Measurements from ENCODE around the gene POLE.

POLE gene

DNA sequence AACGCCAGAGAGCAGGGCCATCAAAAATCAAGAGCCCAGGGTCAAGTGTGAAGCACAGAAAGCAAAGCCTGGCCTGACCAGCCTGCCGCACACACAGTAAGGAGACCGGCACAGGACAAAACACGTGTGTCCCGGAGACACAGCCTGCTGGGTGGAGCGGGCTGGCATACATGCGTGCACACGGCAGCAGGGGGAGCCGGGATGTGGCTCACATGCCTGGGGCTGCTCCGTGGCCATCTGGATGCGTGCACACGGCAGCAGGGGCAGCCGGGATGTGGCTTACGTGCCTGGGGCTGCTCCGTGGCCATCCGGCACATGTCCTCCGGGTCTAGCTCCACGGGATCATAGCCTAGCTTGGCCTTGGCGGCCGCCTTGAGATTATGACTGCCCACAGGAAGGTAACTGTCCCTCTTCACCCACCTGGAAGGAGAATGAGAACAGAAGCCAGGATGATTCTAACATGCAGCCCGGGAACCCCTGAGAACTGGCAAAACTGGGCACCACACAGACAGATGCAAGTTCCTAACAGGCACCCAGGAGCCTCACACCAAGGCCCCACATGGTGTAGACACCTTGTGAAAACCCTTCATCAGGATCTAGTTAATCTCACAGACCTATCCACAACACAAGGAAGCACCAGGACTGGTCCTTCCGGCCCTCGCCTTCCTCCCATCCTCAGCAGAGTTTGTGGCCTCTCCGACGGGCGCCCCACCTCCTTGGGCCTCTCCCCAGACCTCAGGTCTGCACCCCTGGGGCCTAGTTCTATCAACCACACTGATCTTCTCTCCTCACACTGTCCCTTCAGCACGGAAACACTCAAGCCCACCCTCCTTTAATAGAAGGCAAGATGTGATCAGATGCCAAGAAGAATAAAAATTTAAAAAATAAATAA lies 13.6 kb downstream of the POLE start:
- DNase-seq, result no peak

DNA sequence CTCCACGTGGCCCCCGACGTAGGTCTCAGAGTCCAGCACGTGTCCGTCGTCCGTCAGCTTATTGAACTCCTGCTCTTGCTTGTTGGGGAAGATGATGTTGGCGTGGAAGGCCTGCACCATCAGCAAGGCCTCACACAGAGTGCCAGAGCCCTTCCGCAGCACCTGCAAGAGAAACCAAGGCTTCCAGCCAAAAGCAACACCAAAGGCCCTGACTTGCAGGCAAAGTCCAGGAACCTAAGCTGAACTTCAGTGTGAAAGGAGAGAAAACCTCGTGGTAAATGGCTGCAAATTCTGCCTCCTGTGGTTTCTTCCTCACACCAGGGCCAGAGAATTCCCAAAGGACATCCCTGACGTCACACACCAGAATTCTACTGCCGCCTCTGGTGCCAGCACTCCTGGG lies 14.5 kb downstream of the POLE start:
- DNase-seq, result no peak

DNA sequence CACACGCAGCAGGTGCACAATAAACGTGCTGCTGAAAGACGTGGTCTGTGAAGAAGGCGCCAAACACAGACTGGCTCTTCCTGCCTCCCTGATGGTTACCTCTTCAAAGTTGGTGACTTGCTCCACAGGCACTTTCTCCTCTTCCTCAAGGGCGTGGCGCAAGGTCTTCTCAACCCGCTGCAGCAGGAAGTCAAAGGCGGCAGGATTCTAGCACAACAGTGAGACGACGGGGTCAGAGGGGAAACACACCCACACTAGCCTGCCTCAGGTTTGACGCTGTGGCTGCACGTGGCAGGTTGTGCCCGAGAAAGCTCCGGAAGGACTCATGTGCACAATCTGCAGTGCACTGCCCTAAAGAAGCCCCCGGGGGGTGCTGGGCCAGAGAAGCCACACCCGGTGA lies 15.0 kb downstream of the POLE start:
- no peak for DNase-seq

DNA sequence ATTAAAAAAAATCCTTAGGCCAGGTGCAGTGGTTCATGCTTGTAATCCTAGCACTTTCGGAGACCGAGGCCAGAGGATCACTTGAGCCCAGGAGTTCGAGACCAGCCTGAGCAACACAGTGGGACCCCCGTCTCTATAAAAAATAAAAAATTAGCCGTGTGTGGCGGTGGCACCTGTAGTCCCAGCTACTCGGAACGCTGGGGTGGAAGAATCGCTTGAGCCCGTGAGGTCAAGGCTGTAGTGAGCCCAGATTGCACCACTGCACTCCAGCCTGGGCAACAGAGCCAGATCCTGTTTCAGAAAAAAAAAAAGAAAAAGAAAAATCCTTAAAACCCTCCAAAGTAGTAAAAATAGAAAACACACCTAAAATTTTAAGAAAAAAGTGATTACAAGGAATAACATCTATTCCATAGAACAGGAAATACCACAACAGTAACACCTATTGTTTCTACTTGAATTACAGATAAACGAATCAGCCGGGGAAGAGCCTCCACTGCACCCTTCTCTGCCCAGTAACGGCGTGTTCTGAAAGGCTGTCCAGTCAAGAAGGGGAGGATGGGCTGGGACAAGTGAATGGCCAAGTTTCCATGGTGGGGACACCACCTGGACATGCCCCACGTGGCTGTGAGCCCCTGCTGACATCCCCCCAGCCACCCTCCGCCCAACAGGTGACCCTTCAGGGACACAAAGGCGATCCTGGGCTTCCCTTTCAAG lies 17.8 kb downstream of the POLE start:
- no peak for DNase-seq

DNA sequence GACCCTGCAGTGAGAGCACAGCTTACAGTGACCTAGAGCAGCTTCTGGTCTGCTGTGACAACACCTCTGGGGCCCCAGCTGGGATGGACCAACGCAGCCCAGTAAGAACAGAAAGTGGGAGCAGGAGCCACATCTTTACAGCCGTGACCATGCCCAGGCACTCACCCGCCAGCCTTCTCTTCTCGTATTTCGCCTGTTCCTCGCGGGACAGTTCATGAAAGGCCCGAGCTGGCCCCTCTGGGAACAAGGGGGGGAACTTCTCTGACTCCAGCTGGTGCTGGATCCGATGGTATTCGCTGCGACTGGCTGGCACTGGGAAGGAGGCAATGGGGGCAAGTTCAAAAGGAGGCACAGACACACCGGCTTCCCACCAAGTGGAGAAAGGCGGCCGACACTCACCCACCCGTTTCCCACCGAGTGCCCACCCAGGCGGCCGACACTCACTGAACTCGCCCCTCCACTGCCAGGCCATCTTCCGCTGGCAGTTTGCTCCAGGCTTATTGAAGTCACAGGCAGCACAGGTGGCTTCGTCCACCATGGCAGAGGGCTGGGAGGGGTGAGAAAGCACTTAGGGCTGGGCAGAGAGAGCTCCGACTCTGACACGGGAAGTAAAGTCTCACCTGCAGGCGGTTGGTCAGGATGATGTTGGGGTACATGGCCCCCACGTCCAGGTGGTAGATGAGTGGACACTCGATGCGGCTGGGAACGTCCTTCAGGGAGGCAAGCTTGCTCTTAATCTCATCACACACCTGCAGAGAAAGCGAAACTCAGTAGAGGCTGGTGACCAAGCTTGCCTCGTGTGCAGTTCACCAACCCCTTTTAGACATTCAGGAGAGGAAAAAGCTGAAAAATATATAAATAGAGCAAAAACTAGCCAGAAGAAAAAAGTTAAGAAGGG lies 18.7 kb downstream of the POLE start:
- DNase-seq, result no peak

DNA sequence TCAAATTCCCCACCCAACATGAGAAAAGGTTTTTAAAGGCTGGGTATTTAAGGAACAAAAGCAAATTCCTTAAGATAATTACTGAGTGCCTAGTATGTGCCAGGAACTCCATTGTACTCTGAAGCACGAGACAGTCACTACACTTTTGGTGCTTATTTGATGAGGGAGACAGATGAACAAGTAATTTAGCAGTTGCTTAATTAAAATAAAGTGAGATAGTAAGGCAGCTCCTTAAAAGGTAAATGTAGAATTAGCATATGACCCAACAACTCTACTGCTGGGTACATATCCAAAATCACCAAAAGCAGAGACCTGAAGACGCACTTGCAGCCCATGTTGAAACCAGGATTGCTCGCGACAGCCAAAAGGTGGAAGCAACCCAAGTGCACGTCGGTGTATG lies 21.3 kb downstream of the POLE start:
- no peak for DNase-seq

DNA sequence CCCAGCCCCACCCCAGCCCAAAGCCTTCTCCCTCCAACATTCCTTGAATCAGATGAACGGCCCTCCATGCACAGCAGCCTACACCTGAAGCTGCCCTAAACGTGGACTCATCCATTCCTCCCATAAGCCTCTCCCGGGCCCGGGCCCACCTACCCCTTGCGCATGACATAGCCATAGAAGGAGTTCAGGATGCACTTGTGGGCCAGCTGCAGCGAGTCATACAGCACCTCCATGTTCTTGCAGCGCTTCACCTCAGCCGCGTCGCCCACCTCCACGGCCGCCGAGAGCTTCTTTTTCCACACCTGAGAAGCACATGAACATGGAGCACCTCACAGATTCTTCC lies 22.0 kb downstream of the POLE start:
- no peak for DNase-seq

DNA sequence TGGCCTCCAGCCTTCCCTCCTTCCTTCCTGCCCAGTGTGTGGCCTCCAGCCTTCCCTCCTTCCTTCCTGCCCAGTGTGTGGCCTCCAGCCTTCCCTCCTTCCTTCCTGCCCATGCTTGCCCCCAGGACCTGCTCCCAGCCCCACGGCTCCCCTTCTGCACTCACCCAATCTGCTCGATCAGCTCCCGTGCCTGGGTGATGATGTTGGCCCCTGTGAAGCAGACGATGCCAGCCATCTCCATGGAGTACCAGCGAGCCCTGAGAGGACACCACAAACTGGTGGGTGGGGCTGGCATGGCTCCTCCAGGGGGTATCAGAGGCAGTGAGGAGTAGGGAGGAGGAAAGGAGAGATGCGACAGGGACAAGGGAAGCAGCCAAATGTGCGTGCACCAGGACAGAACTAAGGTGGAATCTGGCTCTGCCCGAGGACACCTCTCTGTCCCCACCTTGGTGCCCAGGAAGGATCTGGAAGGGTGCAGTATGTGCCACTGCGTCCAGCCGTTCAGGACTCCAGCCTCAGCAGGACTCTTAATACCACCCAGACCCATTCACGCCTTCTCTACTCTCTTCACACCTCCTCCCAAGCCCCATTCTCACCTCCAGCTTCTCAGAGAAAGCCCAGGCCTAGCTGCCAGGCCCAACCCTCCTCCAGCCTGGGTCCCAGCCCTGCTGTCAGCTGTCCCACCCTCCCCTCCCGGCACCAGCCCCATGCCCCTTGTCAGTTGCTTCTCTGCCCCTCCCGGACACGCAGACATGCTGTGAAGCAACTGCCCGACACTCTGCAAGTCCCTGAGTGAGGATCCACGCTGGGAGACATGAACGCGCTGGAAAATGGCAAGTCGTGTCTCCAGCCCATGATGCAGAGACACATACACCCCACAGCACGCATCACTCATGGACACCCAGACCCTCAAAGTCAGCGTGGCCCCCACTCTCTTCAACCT lies 22.7 kb downstream of the POLE start:
- no peak for DNase-seq

DNA sequence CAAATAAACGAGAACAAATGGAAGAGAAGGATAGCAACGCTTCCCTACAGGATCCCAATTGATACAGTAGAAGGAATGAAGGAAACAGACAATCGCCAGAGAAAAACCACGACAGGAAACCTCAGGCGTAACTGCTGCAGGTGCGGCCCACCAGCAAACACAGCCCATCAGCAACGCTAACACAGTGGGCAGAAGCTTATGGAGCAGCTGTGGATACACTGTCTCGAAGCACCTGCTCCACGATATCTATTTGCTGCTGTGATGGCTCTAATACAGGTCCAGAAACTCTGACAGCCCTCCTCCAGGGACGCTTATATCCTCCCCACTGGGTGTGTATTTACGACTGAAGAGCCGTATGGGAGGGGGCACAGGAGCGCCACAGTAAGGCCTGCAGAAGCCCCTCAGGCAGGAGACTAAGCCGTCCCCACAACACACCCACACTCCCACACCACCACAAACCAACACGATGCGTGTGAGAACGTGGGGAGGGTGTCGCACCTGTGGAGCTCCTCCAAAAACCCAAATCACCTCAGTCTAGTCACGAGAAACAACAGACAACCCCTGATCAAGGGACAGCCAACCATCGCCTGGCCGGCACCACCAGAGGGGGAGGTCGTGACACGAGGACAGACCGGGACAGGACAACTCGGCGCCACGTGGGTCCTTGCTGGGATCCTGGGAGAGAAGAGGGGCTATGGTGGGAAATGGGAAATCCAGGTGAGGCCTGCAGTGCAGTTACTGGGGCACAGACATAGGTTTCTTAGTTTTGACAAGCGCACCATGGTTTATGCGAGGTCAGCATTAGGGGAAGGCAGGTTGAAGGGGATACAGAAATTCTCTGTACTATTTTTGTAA lies 24.0 kb downstream of the POLE start:
- no peak for DNase-seq

DNA sequence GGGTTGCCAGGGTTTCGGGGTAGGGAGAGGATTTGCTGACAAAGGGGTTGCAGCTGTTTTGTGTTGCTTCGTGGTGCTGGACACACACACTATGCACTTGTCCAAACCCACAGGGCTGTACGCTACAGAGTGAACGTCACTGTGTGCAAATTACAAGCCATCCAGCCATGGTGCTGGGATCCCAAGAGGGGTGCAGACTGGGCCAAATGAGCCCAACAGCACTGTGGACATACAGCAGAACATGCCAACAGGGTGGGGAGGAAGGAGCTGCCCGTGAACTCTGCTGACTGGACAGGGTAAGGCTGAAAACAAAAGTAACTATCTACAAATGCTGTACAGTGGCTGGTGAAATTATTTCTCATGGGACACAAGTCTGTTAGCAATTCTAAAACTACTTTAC lies 25.2 kb downstream of the POLE start:
- DNase-seq, result no peak

DNA sequence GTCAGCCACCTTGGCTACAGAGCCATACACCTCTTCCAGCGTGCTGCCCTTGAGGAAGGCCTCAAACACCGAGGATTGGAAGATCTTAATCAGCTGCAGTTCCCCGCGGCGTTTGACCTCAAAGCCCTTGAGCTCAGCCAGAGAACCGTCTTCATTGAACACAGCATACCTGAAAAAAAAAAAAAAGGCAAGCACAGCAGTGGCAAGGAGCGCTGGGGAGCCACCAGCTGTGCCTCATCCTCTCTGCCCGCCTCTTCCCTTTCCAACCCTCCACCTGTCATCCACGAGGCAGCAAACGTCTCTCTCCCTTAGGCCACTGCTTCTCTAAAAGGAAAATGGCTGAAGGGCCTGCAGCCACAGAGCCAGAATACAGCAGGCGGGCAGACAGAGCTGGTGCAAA lies 26.1 kb downstream of the POLE start:
- DNase-seq, result no peak

DNA sequence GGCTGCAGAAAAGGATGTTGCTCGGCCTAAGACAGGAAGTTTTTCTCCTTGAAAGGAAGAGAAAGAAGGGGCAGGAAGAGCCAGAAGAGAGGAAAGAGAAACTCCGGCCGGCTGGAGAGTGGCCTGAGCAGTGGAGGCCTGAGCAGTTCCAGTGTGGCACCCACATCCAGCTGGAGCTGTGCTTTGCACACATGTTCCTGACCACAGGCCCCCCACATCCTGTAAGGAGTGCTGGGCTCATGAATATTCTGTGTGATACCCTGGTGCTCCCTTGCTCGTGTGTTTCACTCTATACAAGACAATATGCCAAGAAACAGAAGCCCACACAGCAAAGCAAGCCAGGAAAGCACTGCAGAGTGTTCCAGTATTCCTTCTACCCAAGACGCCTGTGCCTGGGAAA lies 27.1 kb downstream of the POLE start:
- no peak for DNase-seq

DNA sequence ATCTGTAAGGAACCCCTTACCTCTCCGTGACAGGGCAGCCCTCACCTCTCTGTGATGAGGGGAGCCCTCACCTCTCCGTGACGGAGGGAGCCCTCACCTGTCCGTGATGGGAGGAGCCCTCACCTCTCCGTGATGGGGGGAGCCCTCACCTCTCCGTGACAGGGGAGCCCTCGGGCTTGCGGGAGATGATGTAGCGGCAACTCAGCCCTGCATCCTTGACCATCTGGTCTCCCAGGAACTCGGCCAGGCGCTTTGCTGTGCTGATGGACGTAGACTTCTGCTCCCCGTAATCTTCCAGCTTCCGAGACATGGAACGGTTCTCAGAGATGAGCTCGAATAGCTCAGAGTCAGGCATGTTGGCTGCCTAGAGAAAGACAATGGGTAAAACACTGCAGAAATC lies 28.0 kb downstream of the POLE start:
- DNase-seq, result no peak

DNA sequence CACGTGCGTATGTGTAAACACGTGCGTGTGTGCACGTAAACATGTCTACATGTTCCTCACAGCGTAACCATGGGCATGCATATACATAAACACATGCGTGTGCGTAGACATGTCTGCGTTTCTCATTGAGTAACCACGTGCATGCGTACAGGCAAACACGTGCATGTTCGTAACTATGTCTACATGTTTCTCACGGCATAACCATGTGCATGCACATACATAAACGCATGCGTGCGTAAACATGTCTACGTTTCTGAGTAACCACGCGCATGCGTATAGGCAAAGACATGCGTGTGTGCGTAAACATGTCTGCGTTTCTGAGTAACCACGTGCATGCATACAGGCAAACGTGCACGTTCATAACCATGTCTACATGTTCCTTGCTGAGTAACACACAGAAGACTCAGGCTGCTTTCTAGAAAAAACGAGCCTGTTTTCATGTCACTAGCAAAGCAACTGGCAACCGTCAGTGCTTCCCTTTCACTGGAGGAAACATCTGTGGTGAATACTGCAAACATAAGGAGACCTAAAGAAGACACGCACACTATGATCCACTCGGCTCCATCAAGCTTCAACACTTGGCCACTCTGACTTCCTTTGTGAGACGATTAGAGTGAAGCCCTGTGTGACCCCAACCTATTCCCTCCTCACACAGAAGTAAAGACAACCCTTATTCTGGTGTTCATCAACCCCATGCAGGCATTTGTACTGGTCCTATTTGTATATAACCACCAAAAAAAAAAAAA lies 28.8 kb downstream of the POLE start:
- no peak for DNase-seq

DNA sequence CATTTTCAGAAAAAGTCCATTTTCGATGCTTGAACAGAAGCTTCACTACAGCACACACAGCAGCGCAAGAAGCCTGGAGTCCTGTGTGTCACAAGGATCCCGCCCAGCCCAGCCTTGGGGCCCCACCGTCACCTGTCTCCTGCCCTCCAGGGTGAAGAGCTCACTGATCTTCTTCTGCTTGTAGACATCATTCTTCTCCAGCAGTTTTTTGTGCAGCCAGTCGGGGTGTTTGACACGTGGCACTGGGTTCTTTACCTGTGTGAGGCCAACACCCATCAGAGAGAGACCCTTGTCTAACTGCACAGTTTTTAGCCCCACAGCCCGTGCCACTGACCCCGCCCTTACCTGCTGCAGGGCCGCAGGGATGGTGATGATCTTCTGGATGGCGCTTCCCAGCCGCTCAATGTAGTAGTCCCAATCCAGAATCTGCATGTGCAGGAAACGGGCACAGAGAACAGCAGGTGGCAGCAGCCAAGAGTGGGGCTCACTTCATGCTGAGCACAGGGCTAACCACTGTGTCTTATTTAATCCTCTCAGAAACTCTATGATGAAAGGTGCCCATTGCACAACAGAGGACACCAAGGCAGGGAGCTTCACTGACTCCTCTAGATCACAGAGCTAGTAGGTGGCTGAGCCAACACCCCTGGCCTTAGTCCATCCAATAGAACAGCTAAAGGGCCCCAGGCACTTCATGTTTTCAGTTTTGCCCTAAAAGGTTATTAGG lies 30.0 kb downstream of the POLE start:
- no peak for DNase-seq

DNA sequence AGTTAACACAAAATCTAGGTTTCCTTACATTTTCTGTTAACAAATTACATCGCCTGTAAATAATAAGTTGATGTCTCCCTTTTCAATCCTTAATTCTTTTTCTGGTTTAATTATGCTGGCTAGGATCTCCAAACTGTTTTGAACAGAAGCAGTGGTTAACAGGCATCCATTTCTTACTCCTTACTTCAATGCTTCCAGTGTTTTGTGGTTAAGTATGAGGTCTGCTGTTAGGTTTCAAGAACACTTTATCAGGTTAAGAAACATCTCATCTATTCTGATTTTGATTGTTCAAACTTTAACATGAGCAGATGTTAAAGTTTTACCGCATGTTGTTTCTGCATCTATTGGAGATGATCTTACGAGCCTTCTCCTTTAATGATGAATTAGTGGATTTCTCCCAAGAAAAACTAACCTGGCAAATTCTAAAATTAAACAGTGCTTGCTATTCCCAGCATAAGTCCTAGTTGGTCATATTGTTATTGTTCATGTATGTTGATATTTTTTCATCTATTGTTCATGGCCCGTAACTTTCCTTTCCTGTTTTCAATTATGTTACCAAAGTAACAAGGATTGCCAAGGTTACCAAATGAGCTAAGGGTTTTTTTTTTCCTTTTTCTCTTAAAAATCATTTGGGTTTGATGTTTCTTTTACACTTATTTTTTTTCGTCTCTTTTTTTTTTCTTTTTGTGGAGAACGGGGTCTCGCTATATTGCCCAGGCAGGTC lies 33.4 kb downstream of the POLE start:
- DNase-seq, result no peak

DNA sequence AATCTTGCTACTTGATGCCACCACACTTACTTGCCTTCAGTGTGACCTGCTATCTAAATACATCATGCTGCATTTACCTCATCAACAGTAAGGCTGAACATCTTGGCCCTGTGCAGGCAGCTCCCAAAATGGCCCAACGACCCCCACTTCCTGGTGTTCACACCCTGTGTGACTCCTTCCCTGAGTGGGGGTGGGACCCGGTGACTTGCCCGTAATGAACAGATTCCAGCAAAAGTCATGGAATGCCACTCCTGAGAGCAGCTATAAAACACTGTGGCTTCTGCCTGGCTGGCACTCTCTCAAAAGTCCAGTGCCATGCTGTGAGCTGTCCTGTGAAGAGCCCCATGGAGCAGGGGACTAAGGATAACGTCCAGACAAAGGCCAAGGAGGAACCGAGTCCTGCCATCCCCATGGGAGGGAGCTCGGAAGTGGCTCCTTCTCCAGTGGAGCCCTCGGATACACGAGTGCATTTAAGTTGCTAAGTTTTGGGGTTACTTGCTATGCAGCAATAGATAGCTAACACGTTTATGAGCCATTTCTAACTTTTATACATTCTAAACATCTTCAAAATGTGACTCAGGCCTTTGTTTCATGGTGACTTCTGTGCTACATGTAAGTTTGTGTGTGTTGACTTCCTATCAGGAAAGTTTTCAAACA lies 35.6 kb downstream of the POLE start:
- no peak for DNase-seq

DNA sequence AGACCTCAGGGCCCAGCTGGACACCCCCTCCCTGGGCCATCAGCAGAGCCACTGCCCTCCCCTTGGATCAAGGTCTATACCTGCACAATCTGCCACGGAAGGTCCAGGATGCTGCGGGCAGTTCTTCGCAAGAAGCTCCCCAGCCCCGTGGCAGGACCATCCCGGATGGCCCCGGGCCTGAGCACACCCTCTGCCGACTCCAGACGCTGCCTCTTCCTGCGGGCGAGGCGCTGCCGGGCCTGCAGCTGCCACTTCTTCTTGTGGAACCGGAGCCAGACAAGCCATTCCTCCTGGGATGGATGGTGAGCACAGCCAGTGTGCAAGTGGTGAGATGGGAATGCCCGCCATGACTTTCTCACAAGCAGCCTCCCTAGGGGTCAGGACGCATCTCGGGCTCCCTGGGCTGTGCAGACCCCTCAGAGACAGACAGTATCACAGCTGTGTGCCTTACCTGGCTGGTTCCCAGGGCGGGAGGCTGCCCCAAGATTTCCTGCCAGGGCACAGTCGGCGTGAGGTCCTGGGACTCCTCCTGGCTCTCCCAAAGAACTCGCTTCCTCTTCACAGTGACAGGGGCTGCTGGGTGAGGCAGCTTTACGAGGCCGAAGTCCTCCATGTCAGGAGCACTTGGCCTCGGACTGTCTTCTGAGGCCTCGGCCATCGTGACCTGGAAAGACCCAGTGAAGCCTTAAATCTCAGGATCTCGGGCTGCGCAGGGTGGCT lies 37.8 kb downstream of the POLE start:
- no peak for DNase-seq
